NOMO-1 (cell line): ENCODE results near the gene MATN1.
"Not testable (repeated sequence)": the region's sequence is repeated elsewhere in the genome, so short reads cannot be mapped to it uniquely, and the experiment has no call there.

Experiments
- DNase-seq, 2 experiments: peaks; one replicate each; lab custom pipeline; 2025; ENCODE audit not compliant: unreplicated experiment in 2 of 2; lab: John Stamatoyannopoulos, UW

The MATN1 gene

DNA sequence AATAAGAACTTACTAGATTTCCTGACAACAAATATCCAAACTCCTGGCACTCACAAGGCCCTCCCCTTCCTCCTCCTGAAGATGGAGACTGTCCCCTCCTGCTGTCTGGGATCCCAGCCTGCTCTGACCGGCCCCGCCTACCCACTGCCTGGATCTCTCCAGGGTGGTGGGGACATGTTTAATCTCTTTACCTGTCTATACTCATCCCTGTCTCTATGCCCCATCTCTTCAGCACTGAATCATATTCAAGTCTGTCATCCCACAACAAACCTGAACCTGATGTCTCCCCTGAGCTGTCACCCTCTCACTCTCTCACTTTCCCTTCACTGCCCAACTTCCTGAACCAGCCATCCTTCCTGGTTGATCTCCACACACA is 22.1 kb downstream of the MATN1 start:
- no peak for DNase-seq

DNA sequence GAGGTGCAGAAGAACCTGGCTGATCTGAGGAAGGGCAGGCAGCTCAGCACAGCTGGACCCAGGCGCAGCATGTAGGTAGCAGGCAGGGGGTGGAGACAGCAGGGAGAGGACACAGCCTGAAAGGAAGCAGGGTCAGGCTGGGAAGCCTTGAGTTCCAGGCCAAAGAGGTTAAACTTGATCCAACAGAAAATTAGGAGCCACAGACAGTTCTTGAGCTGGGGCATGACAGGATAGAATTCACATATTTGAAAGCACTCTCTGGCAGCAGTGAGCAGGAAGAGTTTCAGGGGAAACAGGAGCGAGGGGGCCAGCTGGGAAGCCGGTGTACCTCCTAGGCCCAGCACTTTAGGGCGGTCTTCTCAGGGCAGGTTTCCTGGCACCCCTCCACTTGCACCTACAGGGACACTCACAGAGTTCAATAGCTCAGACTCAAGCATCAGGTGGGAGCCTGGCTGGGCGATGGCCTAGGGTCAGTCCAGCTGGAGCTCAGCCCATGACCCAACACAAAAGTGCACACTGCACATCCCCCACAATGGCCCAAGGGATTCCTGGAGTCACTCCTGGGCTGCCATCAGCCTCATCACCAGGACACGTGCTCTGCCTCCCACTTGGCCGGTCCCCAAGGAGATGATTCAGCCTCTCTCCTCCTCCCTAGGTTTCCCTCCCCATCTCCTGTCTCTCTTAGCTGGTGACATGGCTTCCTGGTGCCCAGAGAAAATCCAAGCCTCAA is 22.7 kb downstream of the MATN1 start:
- DNase-seq, result no peak

DNA sequence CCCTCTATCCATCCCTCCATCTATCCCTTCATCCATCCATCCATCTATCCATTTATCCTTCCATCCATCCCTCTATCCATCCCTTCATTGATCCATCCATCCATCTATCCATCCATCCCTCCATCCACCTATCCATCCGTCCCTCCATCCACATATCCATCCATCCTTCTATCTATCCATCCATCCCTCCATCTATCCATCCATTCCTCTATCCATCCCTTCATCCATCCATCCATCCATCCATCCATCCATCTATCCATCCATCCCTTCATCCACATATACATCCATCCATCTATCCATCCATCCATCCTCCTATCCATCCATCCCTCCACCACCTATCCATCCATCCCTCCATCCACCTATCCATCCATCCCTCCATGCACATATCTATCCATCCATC is 23.6 kb downstream of the MATN1 start:
- no peak for DNase-seq

GRCh38 chr1:30698401-30698981 is 24.9 kb downstream of the MATN1 start:
- DNase-seq, result no peak

GRCh38 chr1:30697571-30698376 is 25.6 kb downstream of the MATN1 start:
- no peak for DNase-seq

DNA sequence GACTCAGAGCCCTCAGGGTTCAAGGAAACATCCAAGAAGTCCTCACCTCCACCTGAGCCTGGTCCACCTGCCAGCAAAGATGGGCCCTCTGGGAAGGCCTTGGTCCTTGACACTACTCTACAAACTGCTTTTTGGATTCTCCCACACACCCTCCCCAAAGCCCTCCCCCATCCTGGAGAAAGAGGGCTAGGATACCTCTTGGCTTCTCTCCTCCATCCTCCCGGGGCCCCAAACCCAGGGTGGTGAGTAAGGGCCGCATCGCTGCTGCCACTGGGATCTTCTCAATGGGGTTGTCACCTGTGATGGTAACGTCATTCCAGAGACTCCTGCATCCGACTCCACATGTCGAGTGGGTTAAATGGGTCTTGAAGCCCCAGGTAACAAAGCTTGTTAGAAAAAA is 26.6 kb downstream of the MATN1 start:
- no peak for DNase-seq

DNA sequence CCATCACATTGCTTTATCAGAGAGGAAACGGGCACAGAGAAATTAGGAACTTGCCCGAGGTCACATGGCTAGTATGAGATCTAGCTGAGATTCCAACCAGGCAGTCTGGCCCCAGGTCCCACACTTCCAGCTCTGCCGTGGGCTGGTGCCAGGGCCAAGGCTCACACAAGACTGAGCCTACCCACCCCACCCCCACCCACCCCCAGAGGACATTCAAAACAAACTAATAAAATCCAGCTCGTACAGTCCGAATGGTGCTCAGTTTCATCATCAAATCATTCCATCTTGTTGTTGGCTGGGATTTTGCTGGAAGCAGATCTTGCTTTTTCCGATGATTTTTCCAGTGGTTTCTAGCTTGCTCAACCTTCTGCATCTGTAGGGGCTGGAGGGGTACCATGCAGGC is 27.9 kb downstream of the MATN1 start:
- no peak for DNase-seq

DNA sequence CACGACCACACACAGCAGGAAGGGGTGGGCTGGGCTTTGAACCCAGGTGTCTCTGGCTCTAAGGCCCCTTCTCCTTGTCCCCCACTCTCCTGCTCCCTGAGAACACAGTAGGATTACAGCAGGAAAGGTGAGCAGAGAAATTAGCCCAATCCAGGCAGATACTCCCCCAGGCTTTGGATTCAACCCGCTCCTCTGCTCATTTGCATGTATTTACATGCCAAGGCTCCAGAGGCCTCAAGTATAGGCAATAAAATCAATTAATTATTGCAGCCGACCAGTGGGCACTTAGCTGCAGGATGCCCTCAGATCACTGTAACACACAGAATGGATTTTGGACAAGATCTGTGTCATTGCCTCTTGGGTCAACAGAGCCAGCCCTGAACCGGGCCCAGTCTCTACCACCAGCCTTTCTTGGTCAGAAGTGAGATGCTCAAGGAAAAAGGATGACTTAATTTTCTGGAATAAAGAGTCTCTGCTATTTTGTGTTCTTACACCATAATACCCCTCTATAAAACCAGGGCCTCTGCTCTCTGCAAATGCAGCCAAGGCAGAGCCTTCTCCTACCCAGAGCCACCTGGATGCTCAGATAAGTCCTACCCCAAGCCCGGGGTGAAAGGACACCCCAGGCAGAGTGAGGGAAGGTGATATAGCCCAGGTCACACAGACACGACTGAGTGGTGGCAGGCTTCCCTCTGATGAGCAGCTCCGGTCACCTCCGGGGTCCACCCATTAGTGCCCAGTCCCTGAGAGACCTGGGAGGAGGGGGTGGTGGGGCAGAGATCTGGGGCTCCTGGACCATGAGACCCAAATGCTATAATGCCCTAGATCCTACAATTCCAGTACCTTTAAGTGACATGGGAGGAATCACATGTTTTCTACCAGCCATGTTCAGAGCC is 28.9 kb downstream of the MATN1 start:
- no peak for DNase-seq

DNA sequence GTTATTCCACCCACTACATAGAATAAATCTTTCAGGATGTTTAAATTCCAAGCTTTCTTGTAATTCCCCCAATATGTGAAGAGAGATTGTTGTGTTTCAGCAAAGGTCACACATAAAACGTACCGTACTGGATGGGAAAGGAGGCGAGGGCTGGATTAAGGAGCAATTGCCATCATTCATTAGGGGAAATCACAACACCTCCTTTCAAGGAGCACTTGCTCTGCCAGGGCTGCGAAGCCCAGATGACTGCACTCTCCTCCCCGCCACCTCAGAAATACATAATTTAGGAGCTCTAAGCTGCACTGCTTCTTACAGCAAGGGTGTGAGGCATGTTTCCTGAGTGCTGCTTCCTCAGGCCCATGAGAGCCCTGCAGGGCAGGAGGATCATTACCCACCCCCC is 29.6 kb downstream of the MATN1 start:
- no peak for DNase-seq

GRCh38 chr1:30693366-30693765 is 30.0 kb downstream of the MATN1 start:
- DNase-seq, result no peak

DNA sequence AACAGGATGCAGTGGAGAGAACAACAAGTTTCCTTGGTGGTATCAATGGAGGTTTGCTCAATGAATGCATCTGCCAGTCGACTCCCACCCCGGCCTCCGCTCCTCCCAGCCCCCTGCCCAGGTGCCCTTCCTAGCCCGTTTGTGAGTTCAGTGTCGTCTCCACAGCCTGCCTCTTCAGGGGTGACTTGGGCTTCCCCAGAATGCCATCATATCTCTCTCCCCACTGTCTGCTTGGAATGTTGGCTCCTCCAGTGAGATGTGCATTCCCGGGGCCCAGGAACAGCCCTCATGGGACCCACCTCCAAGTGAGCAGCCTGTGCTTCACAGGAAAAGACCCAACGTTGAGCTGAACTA is 30.5 kb downstream of the MATN1 start:
- no peak for DNase-seq

DNA sequence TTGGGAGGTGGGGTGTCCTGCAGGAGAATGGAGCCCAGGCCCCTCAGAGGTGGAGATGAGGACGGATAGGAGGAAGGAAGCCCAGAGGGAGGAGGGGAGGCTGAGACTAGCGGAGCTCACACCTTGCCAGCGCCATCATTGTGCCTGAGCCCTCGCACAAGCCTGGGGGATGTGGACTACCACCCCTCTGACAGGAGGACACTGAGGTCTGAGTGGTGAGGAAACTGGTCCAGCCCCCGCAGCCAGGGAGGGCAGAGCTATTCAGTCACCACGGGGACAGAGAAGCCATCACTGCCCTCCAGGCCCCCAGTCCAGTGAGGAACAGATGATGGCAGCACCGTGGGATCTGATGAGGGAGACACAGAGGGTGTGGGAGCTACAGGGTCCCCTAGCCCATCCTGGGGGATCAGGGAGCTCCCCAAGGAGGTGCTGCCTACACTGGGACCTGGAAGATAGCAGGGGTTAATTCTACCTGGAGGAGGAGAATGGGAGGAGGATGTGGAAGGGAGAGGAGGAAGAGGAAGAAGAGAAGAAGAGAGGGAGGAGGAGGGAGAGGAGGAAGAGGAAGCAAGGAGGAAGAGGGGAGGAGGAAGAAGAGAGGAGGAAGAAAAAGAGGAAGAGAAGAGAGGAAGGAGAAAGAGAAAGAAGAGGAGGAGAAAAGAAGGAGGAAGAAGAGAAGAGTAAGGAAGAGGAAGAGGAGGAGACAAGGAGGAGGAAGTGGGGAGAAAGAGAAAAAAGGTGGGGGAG is 31.0 kb downstream of the MATN1 start:
- no peak for DNase-seq

DNA sequence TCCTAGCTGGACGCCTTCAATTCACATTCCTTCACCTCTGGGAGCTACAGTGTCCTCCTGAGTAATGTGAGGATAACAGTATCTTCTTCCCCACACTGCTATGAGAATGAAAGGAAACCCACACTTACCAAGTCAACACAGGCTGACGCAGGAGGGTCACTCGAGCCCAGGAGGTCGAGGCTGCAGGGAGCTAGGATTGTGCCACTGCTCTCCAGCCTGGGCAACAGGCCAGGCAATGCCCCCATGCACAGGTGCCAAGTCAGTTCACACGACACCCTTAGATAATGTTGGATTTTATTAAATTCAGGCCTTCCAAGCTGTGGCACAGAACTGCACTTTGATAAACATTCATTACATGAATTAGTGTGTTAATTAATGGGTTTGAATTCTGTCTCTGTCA is 31.9 kb downstream of the MATN1 start:
- DNase-seq, result no peak

DNA sequence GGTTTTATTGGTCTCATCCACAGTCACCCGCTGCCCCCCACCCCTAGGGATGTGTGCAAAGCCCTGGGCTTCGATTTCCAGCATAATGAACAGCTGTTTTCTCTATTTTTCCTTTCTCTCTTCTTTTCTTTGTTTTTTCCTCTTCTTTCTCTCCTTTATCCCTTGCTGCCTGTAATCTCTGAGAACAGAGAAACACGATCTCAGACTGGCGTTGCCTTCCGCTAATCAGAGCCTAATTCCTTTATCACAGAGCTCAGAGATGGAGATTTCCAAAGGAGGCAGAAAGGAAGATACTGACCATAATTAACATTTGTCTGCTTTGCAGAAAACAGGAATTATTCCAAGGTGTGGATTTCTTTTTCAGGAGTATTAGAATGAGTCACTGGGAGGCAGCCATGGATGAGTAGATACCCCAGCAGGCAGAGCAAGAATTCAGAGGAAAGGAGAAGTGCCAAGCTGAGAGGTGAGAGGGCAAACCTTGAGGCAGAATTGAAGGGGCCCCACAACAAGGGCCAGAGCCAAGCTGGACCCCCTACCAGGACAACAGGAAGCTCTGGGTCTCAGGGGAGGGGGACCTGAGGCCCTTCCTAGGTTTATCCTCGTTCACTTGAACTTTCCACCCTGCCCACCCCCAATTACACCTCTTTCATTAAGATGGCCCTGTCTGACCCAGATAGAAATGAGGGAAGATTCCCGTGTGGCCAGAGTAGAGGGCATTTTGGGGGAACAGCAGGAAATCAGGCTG is 33.3 kb downstream of the MATN1 start:
- no peak for DNase-seq

DNA sequence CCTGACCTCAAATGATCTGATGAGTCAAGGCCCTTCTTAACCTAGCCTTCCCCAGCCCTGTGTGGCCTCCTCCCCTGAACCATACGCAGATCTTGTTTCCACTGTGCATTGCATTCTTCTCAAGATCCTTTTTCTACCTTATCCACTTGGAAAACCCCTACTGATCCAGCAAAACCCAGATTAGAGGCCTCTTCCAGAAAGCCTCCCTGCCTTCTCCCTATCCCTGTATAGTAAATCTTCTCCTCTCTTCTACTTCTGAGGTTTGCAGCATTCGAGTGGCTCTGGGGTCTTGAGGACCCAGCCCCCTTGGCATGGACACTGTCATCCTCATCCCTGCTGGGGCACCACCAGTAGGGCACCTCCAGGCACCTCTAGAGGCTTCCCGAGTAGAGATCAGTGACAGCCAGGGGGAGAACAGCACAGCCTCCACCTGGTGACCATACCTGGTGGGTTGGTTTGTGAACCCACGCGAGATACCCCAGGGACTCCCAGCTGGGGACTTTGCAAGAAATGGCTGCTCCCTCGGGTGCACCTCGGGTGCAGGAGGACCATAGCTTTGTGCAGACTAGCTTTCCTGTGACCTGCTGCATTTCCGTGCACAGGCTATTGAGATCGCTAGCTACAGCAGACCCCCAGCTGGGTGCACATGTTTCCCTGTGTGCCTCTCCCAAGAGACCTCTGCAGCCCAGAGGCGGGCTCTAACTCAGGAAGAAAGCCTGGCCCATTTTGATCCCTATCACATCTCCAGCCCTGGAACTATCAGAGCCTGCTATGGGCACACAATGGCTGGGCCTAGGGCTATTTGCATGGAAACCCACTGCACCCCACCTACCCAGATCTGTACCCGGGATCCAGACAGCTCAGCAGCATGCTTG is 34.2 kb downstream of the MATN1 start:
- no peak for DNase-seq

GRCh38 chr1:30688516-30688915 is 34.9 kb downstream of the MATN1 start:
- not testable (repeated sequence) for DNase-seq

DNA sequence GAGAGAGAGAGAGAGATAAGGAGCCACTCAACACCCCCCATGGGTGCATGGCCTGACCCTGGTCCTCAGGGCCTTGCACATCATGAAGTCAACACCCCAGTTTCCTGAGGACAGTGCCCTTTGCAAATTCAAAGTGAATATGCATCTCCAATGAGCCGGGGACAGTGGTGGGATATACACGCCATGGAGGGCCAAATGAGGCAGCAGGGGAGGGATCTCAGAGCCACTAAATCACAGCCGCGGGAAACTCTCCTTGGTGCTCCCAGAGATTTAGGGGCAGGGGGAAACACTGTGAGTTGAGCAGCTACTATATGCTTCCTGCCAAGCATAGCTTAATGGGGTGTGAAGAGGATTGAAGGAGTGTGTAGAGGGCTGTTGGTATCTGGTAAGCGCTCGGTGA is 35.5 kb downstream of the MATN1 start:
- no peak for DNase-seq

- no peak for DNase-seq
Observed at GRCh38 chr1:30686236-30686935, 37.0 kb downstream of the MATN1 start.
